GM18505 (cell line): Measurements from ENCODE around the gene ARHGAP15.

Source experiments
- ATAC-seq: cut with Tn5 transposase; IDR thresholded peaks from one replicate; pipeline ENCODE4 v1.9.1; 2021; ENCODE audit not compliant: unreplicated experiment
- POLR2A ChIP-seq: IDR thresholded peaks from 4 replicates; pipeline ENCODE4 v1.6.1; 2011; ENCODE audit warnings: borderline replicate concordance; ENCODE audit not compliant: insufficient read depth, insufficient read length; ENCODE audit errors: extremely low read depth

The ARHGAP15 gene

DNA sequence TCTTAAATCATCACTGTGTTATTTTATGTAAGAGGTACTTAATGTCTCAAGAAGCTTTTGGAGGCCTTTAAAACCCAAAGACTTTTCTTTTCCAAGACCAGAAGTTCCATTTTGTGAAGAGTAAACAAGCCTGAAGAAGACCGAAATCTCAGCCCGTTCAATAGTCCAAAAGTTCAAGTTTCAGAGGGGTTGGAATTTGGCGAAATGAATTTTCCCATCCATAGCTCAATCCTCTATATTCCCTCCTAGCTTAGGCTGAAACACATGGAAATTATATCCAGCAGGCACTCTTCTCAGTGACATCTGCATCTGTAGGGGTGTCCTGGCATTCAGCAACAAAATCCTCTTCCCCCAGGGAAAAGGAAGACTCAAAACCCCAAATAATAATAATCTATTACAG, 344.6 kb downstream of the ARHGAP15 start:
- no peak for TF ChIP-seq POLR2A
- no peak for ATAC-seq

DNA sequence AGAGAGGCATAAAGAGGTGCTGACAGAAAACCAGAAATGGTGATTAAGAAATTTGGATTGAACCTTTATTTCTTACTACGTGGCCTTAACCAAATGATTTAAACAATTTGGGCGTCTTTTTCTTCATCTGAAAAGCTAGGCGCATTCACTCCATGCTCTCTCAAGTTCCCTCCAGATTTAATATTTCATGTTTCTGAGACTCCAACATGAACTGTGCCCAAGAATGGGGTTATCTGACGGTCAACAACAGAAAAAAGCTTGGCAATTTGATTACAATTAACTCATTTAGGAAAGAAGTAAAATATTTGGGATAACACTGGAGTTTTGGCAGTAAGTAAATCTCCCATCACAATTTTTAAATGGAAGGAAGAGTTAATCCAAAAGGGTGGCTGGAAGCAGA, 345.4 kb downstream of the ARHGAP15 start:
- TF ChIP-seq POLR2A = no peak
- no peak for ATAC-seq

DNA sequence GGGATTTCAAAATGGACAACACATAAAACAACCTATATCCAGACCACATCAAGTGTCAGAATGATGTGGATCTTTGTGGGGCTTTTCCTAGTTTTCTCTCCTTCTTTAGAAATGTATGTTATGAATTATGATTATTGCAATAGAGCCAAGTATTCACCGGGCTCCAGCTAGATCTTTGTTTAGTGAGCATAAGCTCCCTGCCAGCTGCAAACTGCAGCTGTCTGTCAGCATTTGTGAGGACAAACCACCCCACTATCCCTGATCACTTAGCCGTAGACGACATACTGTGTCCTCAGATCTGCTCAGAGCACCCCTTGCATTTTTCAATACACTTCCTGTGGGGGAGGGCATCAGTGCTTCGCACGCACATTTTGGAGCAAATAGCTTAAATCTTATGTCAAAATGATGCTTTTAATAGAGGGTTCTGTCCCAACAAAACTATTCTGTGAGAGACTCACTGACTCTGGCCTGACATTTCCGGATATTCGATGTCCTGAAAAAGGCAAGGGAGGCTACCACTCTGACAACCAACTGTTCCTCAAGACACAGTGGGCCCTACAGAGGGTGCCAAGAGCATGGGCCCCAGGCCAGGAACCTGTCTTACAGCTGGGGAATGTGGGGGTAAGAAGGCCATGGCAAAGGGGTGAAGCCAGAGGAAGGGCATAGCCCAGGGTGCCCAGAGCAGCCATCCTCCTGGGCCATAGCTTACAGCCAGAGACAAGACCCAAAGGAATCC, 346.0 kb downstream of the ARHGAP15 start:
- no peak for ATAC-seq
- no peak for TF ChIP-seq POLR2A

DNA sequence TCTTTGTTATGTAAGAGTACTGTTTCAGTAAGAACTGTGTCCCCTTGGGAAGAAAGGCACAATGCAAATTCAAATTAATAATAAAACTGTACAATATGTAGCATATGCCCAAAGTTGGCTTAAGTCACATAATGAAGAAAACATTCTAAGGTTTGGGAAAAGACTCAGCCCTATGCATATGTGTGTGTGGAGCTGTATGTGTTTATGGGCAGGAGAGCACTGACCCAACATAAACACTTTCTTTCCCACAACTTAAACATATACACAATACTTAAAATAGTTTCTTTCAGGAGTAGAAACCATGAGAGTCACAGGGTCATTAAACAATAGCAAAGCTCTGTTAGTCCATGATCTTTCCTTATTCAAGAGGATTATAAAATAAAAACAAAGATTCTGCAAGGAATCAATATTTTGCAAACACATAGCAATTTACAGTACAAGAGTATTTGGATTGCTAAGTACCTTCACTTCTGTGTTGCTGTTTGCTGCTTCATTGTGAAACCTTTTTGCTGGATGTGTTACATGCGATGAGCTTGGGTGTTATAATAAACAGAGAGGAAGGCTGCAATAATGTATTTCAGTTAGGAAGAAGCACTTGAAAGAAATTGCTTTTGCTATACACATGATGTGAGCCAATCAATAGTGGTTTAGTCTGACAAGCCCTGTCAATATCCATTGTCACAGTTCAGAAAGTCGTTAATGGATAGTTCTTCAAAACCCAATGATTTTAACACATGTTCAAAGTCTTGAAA, 347.3 kb downstream of the ARHGAP15 start:
- no peak for ATAC-seq
- TF ChIP-seq POLR2A = no peak

DNA sequence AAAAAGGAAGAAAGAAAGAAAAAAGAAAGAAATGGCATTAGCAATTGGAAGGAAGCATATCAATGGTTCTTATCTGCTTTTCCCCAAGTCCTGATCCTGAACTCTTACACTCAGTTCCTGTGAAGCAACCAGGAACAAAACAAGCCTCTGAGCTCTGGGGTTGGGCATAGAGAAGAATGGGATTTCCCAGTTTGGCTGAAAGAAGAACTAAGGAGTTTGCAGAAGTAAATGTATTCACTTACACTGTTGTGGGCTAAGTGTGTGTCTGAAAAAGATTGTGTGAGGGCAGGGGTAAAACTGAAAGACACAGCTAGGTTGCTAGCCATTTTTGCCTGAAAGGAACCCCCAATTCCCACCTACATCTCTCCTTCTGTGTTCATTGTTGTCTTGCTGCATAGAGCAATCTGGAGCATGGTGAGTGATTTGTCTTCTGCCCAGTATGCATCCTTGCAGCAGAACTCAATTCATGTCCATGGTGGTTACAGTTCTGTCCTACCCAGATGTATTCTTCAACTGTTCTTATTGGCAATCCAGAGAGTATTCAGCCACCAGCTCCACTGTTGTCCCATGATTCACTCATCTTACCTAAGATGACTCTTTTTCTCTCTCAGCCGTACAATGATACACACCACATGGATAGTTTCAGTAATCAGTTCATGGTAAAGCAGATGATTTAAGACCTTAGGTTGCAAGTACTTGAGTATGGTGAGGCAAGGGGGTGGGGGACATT, 348.7 kb downstream of the ARHGAP15 start:
- no peak for TF ChIP-seq POLR2A
- no peak for ATAC-seq

DNA sequence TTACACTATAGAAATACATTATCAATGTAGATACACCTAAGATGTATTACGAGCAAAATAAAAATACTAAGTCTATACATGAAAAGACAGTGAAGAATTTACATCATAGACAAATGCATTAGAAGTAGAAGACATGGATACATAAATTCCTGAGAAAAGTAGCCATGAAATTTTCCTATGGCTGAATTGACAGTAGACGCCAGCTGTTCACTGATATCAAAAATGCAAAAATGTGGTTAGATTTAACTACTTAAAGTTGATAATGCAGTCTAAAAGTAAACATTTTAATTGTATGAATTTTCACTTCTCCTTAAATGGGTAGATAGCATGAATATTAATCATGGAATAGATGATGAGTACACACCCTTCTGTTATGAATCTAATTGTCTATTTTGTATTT, 350.9 kb downstream of the ARHGAP15 start:
- no peak for TF ChIP-seq POLR2A
- ATAC-seq = no peak

DNA sequence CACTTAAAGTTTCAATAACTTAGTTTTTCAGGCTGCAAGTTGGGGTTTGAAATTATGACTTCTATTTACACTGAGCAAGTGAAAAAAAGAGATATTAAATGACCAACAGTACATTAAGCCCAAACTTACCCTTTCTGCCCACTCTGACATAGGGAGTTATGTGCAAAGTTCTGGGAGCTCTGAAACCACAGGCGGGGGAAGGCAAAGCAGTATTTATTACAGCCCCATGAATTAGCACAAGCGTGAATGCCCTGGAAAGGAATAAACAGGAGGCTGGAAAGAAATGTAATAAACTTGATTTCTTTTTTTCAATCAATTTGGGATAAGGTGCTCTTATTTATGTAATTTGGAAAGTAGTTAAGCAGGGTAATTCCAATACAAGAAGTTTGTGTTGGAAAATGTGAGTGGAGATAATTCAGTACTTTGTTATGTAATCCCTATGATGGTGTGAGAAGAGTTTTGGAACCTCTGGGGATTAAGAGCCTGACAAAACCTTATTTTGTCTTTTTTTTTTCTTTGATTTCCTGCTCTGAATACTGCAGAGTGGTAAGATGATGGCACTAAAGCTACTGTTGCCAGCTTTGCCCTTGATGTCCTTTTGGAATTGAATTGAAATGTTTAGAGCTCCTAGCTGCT, 351.5 kb downstream of the ARHGAP15 start:
- ATAC-seq = no peak
- no peak for TF ChIP-seq POLR2A

DNA sequence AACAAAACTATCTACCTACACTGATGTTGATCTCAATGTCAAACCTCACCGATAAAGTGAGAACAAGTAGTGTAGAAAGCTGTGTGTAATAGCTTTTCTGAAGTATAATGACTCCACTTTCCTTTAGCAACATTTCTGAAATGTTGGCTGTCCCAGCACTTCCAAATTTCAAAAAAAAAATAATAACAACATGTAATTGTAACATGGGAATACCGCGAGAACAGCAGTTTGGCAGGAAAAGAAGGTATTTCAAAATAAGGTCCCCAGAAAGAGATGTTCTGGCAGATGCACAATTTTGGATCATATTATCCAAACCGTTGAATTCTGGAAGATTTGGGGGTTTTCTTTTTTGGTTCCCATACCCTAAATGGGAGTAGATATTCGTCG, 352.0 kb downstream of the ARHGAP15 start:
- ATAC-seq = no peak
- TF ChIP-seq POLR2A = no peak

DNA sequence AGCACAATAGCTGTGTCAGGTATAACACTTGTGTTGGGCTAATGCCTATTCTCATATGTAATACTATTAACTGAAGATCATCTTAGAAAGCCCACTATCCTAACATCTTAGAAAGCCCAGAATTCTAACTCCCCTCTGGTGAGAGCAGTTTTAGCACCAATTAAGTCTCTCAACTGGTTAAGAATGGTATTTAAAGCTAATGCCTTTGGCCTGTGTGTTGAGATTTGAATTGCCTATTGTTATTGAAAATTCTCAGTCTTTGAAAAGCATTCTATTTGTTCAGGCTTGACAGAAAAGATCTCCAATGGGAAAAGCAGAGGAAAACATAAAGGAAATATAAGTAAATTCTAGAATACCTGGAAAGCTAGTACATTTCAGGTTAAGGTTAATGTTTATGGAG, 352.5 kb downstream of the ARHGAP15 start:
- no peak for TF ChIP-seq POLR2A
- ATAC-seq = no peak

DNA sequence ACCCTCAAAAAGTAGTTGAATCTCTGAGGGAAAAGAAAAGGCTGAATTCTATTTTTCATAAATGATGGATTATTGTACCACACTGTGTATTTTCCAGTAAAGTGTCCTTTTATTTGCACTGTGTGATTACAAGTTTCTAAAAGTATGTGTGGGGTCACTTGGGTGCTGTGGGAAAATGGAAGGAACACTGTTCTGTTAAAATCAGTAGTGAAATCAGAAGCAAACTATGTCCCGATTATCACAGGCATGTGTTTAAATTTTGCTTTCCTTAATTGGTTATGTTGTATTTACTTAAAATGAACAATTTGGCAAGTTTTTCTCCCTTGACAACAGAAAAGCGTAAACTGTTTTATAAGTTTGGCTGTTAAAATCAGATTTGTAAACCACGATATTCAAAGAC, 353.1 kb downstream of the ARHGAP15 start:
- no peak for TF ChIP-seq POLR2A
- no peak for ATAC-seq

DNA sequence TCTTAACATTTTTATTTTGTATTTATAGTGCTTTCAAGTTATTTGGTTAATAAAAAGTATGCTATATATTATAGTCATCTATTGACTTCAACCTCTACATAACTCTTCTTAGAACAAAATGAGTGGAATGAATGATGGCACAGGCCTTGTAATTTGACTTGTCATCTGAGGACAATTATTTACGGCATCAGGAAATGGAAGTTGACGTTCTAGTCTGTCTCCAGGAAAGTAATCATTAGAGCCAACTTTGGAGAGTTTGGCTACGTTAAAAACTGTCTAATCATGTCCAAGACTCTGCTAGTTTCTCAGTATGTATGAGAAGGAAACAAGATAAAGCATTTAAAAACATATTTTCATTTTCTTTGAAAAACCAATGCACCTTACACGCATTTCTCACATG, 353.6 kb downstream of the ARHGAP15 start:
- no peak for ATAC-seq
- no peak for TF ChIP-seq POLR2A

DNA sequence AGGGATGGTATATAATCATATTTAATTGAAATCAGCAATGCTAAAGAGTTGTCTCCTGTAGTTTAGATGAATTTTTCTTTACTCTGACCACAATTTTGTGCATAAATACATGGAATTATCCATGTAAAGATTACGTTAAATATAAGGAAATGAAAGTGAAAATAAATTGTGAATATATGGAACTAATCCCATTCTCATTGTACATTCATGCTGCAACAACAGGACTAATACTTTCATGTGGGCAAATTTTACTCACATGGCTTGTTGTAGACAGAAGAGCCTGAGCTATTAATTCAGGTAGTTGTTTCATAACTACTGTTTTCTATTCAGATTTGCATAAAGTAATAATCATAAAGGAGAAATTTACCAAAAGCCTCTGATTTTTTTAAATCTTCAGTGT, 357.8 kb downstream of the ARHGAP15 start:
- ATAC-seq = no peak
- TF ChIP-seq POLR2A = no peak

DNA sequence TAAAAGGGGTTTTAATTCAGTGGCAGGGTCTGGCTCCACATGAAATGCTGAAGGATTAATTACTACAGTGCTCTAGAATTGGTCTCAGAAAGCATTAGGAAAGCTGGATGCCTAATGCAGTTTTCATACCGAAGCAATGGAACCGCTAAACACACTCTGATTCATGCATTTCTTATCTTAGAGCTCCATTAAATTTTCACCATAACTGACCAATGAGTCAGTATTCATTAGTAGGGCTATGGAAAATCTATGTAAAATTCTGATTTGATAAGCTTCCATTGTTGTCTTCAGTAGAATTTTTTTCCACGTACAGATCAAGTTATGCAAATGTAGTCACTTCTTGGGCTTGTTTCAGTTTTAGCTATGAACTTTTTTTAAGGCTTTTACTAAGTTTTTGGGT, 359.9 kb downstream of the ARHGAP15 start:
- TF ChIP-seq POLR2A = no peak
- ATAC-seq = no peak
